CD4-positive, CD25-positive, alpha-beta regulatory T cell (primary cell): ENCODE data around the gene PREX1. TPM values are rescaled to one million over a fixed set of nuclear protein-coding genes. Genes with fewer than 3 reads are reported as not detected.

Source experiments
- ATAC-seq, 2 donors: fragments of 150-1000 bp; cut with Tn5 transposase; one replicate each; pipeline ENCODE4 v1.10.0; 2021; ENCODE audit warnings: low read depth in 2 of 2, moderate number of reproducible peaks in 2 of 2, moderate library complexity in 1 of 2
- DNase-seq, 3 donors: peaks; one replicate each; pipeline versions ENCODE4 v3.0.0 to v3.0.0-alpha.2; 2012 to 2022; ENCODE audit warnings: mixed read lengths in 1 of 3
- H3K27ac ChIP-seq: one replicate; pipeline ENCODE4 v1.7.0; 2013; ENCODE audit warnings: mild to moderate bottlenecking, low read length; ENCODE audit not compliant: insufficient read depth, poor library complexity, severe bottlenecking
- H3K27me3 ChIP-seq: one replicate; pipeline ENCODE4 v1.7.0; 2013; ENCODE audit warnings: low read length; ENCODE audit not compliant: control insufficient read depth, insufficient read depth
- H3K36me3 ChIP-seq: one replicate; pipeline ENCODE4 v1.7.0; 2013; ENCODE audit warnings: mild to moderate bottlenecking, low read length, moderate library complexity; ENCODE audit not compliant: control insufficient read depth, insufficient read depth
- H3K4me1 ChIP-seq: 2 replicates; pipeline ENCODE4 v1.7.0; 2013; ENCODE audit warnings: mild to moderate bottlenecking, low read length; ENCODE audit not compliant: insufficient read depth, control insufficient read depth, poor library complexity, severe bottlenecking
- H3K4me3 ChIP-seq: one replicate; pipeline ENCODE4 v1.7.0; 2013; ENCODE audit warnings: low read depth, mild to moderate bottlenecking, low read length, moderate library complexity
- H3K9me3 ChIP-seq, 2 experiments: 1 replicate in 1 of 2; 2 replicates in 1 of 2; pipeline ENCODE4 v1.7.0; 2013; ENCODE audit warnings: low read length in 2 of 2, mild to moderate bottlenecking in 1 of 2, moderate library complexity in 1 of 2; ENCODE audit not compliant: control insufficient read depth in 2 of 2
- H3K27ac Mint-ChIP-seq, 3 donors: one replicate each; pipeline ENCODE4 v1.8.0; 2020 to 2022; ENCODE audit warnings: mild to moderate bottlenecking in 3 of 3, mixed read lengths in 3 of 3, moderate library complexity in 2 of 3
- H3K27me3 Mint-ChIP-seq: one replicate; pipeline ENCODE4 v1.8.0; 2022; ENCODE audit warnings: mild to moderate bottlenecking, mixed read lengths
- H3K36me3 Mint-ChIP-seq: one replicate; pipeline ENCODE4 v1.8.0; 2020; ENCODE audit warnings: mixed read lengths
- H3K4me1 Mint-ChIP-seq, 4 donors: one replicate each; pipeline ENCODE4 v1.8.0; 2020 to 2022; ENCODE audit warnings: mixed read lengths in 4 of 4, mild to moderate bottlenecking in 1 of 4
- H3K4me3 Mint-ChIP-seq, 4 donors: one replicate each; pipeline ENCODE4 v1.8.0; 2020 to 2022; ENCODE audit warnings: mild to moderate bottlenecking in 4 of 4, mixed read lengths in 4 of 4, moderate library complexity in 3 of 4
- H3K9me3 Mint-ChIP-seq, 7 donors: one replicate each; pipeline ENCODE4 v1.8.0; 2020 to 2022; ENCODE audit warnings: mixed read lengths in 7 of 7, mild to moderate bottlenecking in 3 of 7, moderate library complexity in 2 of 7
- polyA plus RNA-seq, 4 donors: library from polyadenylated mRNA; unstranded; fragments of 300-500 nt; fragmentation: Illumina TruSeq; gene quantifications; one replicate each; pipeline ENCODE4 v1.2.3, GENCODE V29; 2021
- total RNA-seq: library from RNA; stranded (reverse); gene quantifications from one replicate; pipeline ENCODE4 v1.2.3, GENCODE V29; 2022

Gene PREX1
- total and polyA plus RNA-seq, 5 donors from 2014 or later: 40.8 to 264 (median 57.0) TPM

GRCh38 chr20:48791666-48792071 lies 36.1 kb downstream of the PREX1 start:
- DNase-seq (no peak), ATAC-seq (no peak)
- Mint-ChIP-seq H3K27ac (peak overlapping the region in 2 of 3 donors; percentile 11 to 88), H3K4me1 (peaks cover 39 to 92% (median 74%) of the 10 kb centered on the region in 4 donors), H3K4me3 (peak overlapping the region in 2 of 4 donors; percentile 5 to 50), H3K9me3 (peaks cover 0 to 1% (median 0%) of the 10 kb centered on the region in 7 donors), H3K36me3 (peaks cover 16% of the 10 kb centered on the region), H3K27me3 (no peaks in the 10 kb centered on the region)
- H3K9me3 ChIP-seq: no peaks in the 10 kb centered on the region
- peaks cover 59% of the 10 kb centered on the region for H3K4me1 ChIP-seq
- H3K4me3 ChIP-seq: peak overlapping the region; percentile 51
- H3K27me3 ChIP-seq: no peaks in the 10 kb centered on the region
- no peak overlapping the region for H3K27ac ChIP-seq
- peaks cover 21% of the 10 kb centered on the region for H3K36me3 ChIP-seq

- H3K4me1 Mint-ChIP-seq: peaks cover 39 to 88% (median 80%) of the 10 kb centered on the region in 4 donors
- peaks cover 21% of the 10 kb centered on the region for H3K36me3 ChIP-seq
- peak overlapping the region; percentile 46 to 88 (median 85) for H3K27ac Mint-ChIP-seq
- ATAC-seq (no peak), DNase-seq (no peak)
- H3K27me3 ChIP-seq: no peaks in the 10 kb centered on the region
- H3K36me3 Mint-ChIP-seq: peaks cover 16% of the 10 kb centered on the region
- H3K27me3 Mint-ChIP-seq: no peaks in the 10 kb centered on the region
- peaks cover 62% of the 10 kb centered on the region for H3K4me1 ChIP-seq
- H3K9me3 Mint-ChIP-seq: peaks cover 0 to 1% (median 0%) of the 10 kb centered on the region in 7 donors
- no peak overlapping the region for H3K27ac ChIP-seq
- no peaks in the 10 kb centered on the region for H3K9me3 ChIP-seq
- H3K4me3 Mint-ChIP-seq: peak overlapping the region; percentile 41 to 78 (median 58)
- peak overlapping the region; percentile 51 for H3K4me3 ChIP-seq
Measured at GRCh38 chr20:48791014-48791413, 36.8 kb downstream of the PREX1 start.

GRCh38 chr20:48790473-48791003 lies 37.3 kb downstream of the PREX1 start:
- no peaks in the 10 kb centered on the region for H3K27me3 ChIP-seq
- ATAC-seq (no peak), DNase-seq (no peak)
- no peak overlapping the region for H3K27ac ChIP-seq
- peaks cover 66% of the 10 kb centered on the region for H3K4me1 ChIP-seq
- no peaks in the 10 kb centered on the region for H3K27me3 Mint-ChIP-seq
- peaks cover 22% of the 10 kb centered on the region for H3K36me3 ChIP-seq
- peaks cover 39 to 87% (median 78%) of the 10 kb centered on the region in 4 donors for H3K4me1 Mint-ChIP-seq
- peak overlapping the region; percentile 85 to 90 (median 88) for H3K27ac Mint-ChIP-seq
- H3K9me3 ChIP-seq: no peaks in the 10 kb centered on the region
- H3K4me3 Mint-ChIP-seq: peak overlapping the region; percentile 44 to 82 (median 76)
- H3K9me3 Mint-ChIP-seq: peaks cover 0 to 1% (median 0%) of the 10 kb centered on the region in 7 donors
- peak overlapping the region; percentile 51 for H3K4me3 ChIP-seq
- H3K36me3 Mint-ChIP-seq: peaks cover 15% of the 10 kb centered on the region

- Mint-ChIP-seq H3K27ac (peak overlapping the region; percentile 77 to 90 (median 85)), H3K9me3 (peaks cover 0 to 1% (median 0%) of the 10 kb centered on the region in 7 donors), H3K36me3 (peaks cover 12% of the 10 kb centered on the region), H3K4me1 (peaks cover 38 to 87% (median 73%) of the 10 kb centered on the region in 4 donors), H3K4me3 (peak overlapping the region; percentile 44 to 82 (median 74)), H3K27me3 (no peaks in the 10 kb centered on the region)
- DNase-seq: no peak
- Histone ChIP-seq H3K4me1 (peaks cover 67% of the 10 kb centered on the region), H3K27ac (peak overlapping the region; percentile 52), H3K9me3 (no peaks in the 10 kb centered on the region), H3K36me3 (peaks cover 24% of the 10 kb centered on the region), H3K4me3 (peak overlapping the region; percentile 38), H3K27me3 (no peaks in the 10 kb centered on the region)
- no peak for ATAC-seq
Measured at GRCh38 chr20:48789781-48790472, 37.9 kb downstream of the PREX1 start.

- Mint-ChIP-seq H3K4me3 (peak overlapping the region in 3 of 4 donors; percentile 44 to 82 (median 73)), H3K27ac (peak overlapping the region; percentile 32 to 90 (median 85)), H3K9me3 (peaks cover 0 to 1% (median 0%) of the 10 kb centered on the region in 7 donors), H3K27me3 (no peaks in the 10 kb centered on the region), H3K4me1 (peaks cover 40 to 85% (median 73%) of the 10 kb centered on the region in 4 donors), H3K36me3 (peaks cover 12% of the 10 kb centered on the region)
- Histone ChIP-seq H3K9me3 (no peaks in the 10 kb centered on the region), H3K4me3 (peak overlapping the region; percentile 10), H3K27ac (peak overlapping the region; percentile 52), H3K27me3 (no peaks in the 10 kb centered on the region), H3K4me1 (peaks cover 67% of the 10 kb centered on the region), H3K36me3 (peaks cover 23% of the 10 kb centered on the region)
- DNase-seq: peak in 1 of 3 donors; percentile 17
- peak; percentile 52 to 54 for ATAC-seq
Measured at GRCh38 chr20:48789185-48789668, 38.6 kb downstream of the PREX1 start.

GRCh38 chr20:48788486-48789072 lies 39.2 kb downstream of the PREX1 start:
- Histone ChIP-seq H3K4me1 (peaks cover 68% of the 10 kb centered on the region), H3K27ac (peak overlapping the region; percentile 47), H3K36me3 (peaks cover 20% of the 10 kb centered on the region), H3K27me3 (no peaks in the 10 kb centered on the region), H3K4me3 (no peak overlapping the region), H3K9me3 (no peaks in the 10 kb centered on the region)
- peaks cover 0 to 1% (median 0%) of the 10 kb centered on the region in 7 donors for H3K9me3 Mint-ChIP-seq
- peaks cover 12% of the 10 kb centered on the region for H3K36me3 Mint-ChIP-seq
- H3K4me1 Mint-ChIP-seq: peaks cover 40 to 79% (median 67%) of the 10 kb centered on the region in 4 donors
- ATAC-seq: peak; percentile 15 to 17
- H3K4me3 Mint-ChIP-seq: peak overlapping the region; percentile 11 to 82 (median 46)
- peak overlapping the region; percentile 32 to 90 (median 85) for H3K27ac Mint-ChIP-seq
- no peak for DNase-seq
- H3K27me3 Mint-ChIP-seq: no peaks in the 10 kb centered on the region

GRCh38 chr20:48787861-48788375 lies 39.9 kb downstream of the PREX1 start:
- ATAC-seq (no peak), DNase-seq (no peak)
- H3K9me3 Mint-ChIP-seq: peaks cover 0 to 1% (median 0%) of the 10 kb centered on the region in 7 donors
- H3K27ac Mint-ChIP-seq: peak overlapping the region; percentile 45 to 85 (median 59)
- H3K27ac ChIP-seq: peak overlapping the region; percentile 47
- H3K4me3 Mint-ChIP-seq: peak overlapping the region in 2 of 4 donors; percentile 51 to 73
- peaks cover 22% of the 10 kb centered on the region for H3K36me3 ChIP-seq
- no peaks in the 10 kb centered on the region for H3K27me3 Mint-ChIP-seq
- H3K36me3 Mint-ChIP-seq: peaks cover 12% of the 10 kb centered on the region
- no peaks in the 10 kb centered on the region for H3K27me3 ChIP-seq
- no peaks in the 10 kb centered on the region for H3K9me3 ChIP-seq
- H3K4me1 ChIP-seq: peaks cover 74% of the 10 kb centered on the region
- H3K4me1 Mint-ChIP-seq: peaks cover 40 to 79% (median 63%) of the 10 kb centered on the region in 4 donors
- no peak overlapping the region for H3K4me3 ChIP-seq
